GM23338 (cell line): Measurements from ENCODE around the gene MIR17HG. TPM values are rescaled to one million over a fixed set of nuclear protein-coding genes. Genes with fewer than 3 reads are reported as not detected.

Source experiments
- ATAC-seq: fragments of 200-7000 bp; cut with Tn5 transposase; 3 replicates; pipeline ENCODE4 v1.9.1; 2020
- DNase-seq: peaks from one replicate; pipeline ENCODE4 v3.0.0-alpha.2; 2015; ENCODE audit warnings: low spot score
- H2AFZ ChIP-seq: fragments of 200-600 bp; sonication (generic); 2 replicates; pipeline ENCODE4 v1.8.0; 2016; ENCODE audit warnings: antibody characterized with exemption, mild to moderate bottlenecking, moderate library complexity
- H3F3A ChIP-seq: fragments of 200-600 bp; sonication (generic); replicated peaks from 2 replicates; pipeline ENCODE4 v1.8.0; 2017; ENCODE audit warnings: antibody characterized with exemption, mixed run types, low read depth
- H3K27ac ChIP-seq: fragments of 200-600 bp; sonication (generic); 2 replicates; pipeline ENCODE4 v1.6.1; 2016; ENCODE audit warnings: low read depth
- H3K27me3 ChIP-seq: fragments of 200-600 bp; sonication (generic); 2 replicates; pipeline ENCODE4 v1.8.0; 2016; ENCODE audit warnings: mild to moderate bottlenecking, mixed run types, moderate library complexity; ENCODE audit not compliant: insufficient read depth
- H3K36me3 ChIP-seq: fragments of 200-600 bp; sonication (generic); 2 replicates; pipeline ENCODE4 v1.8.0; 2016; ENCODE audit warnings: mild to moderate bottlenecking; ENCODE audit not compliant: insufficient read depth
- H3K4me1 ChIP-seq: fragments of 200-600 bp; sonication (generic); 2 replicates; pipeline ENCODE4 v1.8.0; 2016; ENCODE audit warnings: mild to moderate bottlenecking, moderate library complexity; ENCODE audit not compliant: insufficient read depth
- H3K4me2 ChIP-seq: fragments of 200-600 bp; sonication (generic); 2 replicates; pipeline ENCODE4 v1.7.1; 2017; ENCODE audit warnings: mixed run types
- H3K4me3 ChIP-seq: fragments of 200-600 bp; sonication (generic); 2 replicates; pipeline ENCODE4 v1.6.1; 2016; ENCODE audit warnings: mixed run types
- H3K79me2 ChIP-seq: fragments of 200-600 bp; sonication (generic); replicated peaks from 2 replicates; pipeline ENCODE4 v1.8.0; 2017; ENCODE audit warnings: mild to moderate bottlenecking; ENCODE audit not compliant: insufficient read depth
- H3K9me2 ChIP-seq: fragments of 200-600 bp; sonication (generic); 2 replicates; pipeline ENCODE4 v1.8.0; 2017; ENCODE audit not compliant: insufficient read depth
- H4K20me1 ChIP-seq: fragments of 200-600 bp; sonication (generic); replicated peaks from 2 replicates; pipeline ENCODE4 v1.8.0; 2017; ENCODE audit warnings: mild to moderate bottlenecking; ENCODE audit not compliant: insufficient read depth
- H3K27ac Mint-ChIP-seq: 2 replicates; pipeline ENCODE4 v1.8.0; 2020; ENCODE audit warnings: inconsistent platforms, mild to moderate bottlenecking, moderate library complexity, mixed read lengths
- H3K27me3 Mint-ChIP-seq: 3 replicates; pipeline ENCODE4 v1.8.0; 2022; ENCODE audit warnings: low read depth, mild to moderate bottlenecking, moderate library complexity, mixed read lengths, inconsistent platforms; ENCODE audit not compliant: insufficient read depth, poor library complexity
- H3K36me3 Mint-ChIP-seq: 3 replicates; pipeline ENCODE4 v1.8.0; 2021; ENCODE audit warnings: low read depth, mild to moderate bottlenecking, inconsistent platforms, moderate library complexity, mixed read lengths
- H3K4me1 Mint-ChIP-seq: 3 replicates; pipeline ENCODE4 v1.8.0; 2020; ENCODE audit warnings: mild to moderate bottlenecking, inconsistent platforms, mixed read lengths
- H3K4me3 Mint-ChIP-seq: 3 replicates; pipeline ENCODE4 v1.8.0; 2021; ENCODE audit warnings: moderate library complexity, mild to moderate bottlenecking, inconsistent platforms, mixed read lengths
- H3K9me3 Mint-ChIP-seq: 3 replicates; pipeline ENCODE4 v1.8.0; 2020; ENCODE audit warnings: moderate library complexity, mild to moderate bottlenecking, inconsistent platforms, mixed read lengths
- CREB1 ChIP-seq: fragments of 250-450 bp; sonication (Bioruptor Pico); IDR thresholded peaks from 2 replicates; pipeline ENCODE4 v1.5.0; 2020; ENCODE audit warnings: low read depth, mild to moderate bottlenecking, moderate library complexity
- EZH2 ChIP-seq: fragments of 200-600 bp; sonication (generic); IDR thresholded peaks from one replicate; pipeline ENCODE4 v1.8.0; 2017; ENCODE audit warnings: antibody characterized with exemption, mild to moderate bottlenecking, low read depth; ENCODE audit not compliant: unreplicated experiment
- EZH2phosphoT487 ChIP-seq: fragments of 200-600 bp; sonication (generic); IDR thresholded peaks from one replicate; pipeline ENCODE4 v1.8.1; 2018; ENCODE audit warnings: antibody characterized with exemption; ENCODE audit not compliant: unreplicated experiment
- JUNB ChIP-seq: IDR thresholded peaks from one replicate; pipeline ENCODE4 v1.6.1; 2016; ENCODE audit warnings: antibody characterized with exemption; ENCODE audit not compliant: unreplicated experiment
- NANOG ChIP-seq: IDR thresholded peaks from 2 replicates; pipeline ENCODE4 v1.6.1; 2016; ENCODE audit warnings: antibody characterized with exemption, borderline replicate concordance
- POLR2AphosphoS5 ChIP-seq: IDR thresholded peaks from 2 replicates; pipeline ENCODE4 v1.6.1; 2016; ENCODE audit warnings: antibody characterized with exemption, low read depth
- STAT1 ChIP-seq: IDR thresholded peaks from one replicate; pipeline ENCODE4 v1.6.1; 2016; ENCODE audit warnings: antibody characterized with exemption; ENCODE audit not compliant: unreplicated experiment
- ZNF114 ChIP-seq: fragments of 250-450 bp; sonication (Bioruptor Pico); IDR thresholded peaks from 2 replicates; pipeline ENCODE4 v1.5.0; 2020; ENCODE audit warnings: mild to moderate bottlenecking, moderate library complexity
- ZNF331 ChIP-seq: fragments of 250-450 bp; sonication (Bioruptor Pico); IDR thresholded peaks from 2 replicates; pipeline ENCODE4 v1.5.0; 2020; ENCODE audit warnings: low read depth, mild to moderate bottlenecking, moderate library complexity
- polyA plus RNA-seq: library from polyadenylated mRNA; unstranded; fragments of >200 nt; fragmentation: Nextera tagmentation; extraction: Ambion mirVana; gene quantifications from 2 replicates; pipeline ENCODE4 v1.2.1, GENCODE V29; 2016
- total RNA-seq: library from RNA; depleted of rRNA; stranded (reverse); fragments of >200 nt; shearing (Covaris generic); gene quantifications from 2 replicates; pipeline ENCODE4 v1.2.3, GENCODE V29; 2014
- TF ChIP-seq, protein P1 (sequence below): fragments of 250-450 bp; sonication (Bioruptor Pico); IDR thresholded peaks from 2 replicates; pipeline ENCODE4 v1.5.0; 2020; ENCODE audit warnings: mild to moderate bottlenecking, moderate library complexity
- TF ChIP-seq, protein P2 (sequence below): IDR thresholded peaks from 2 replicates; pipeline ENCODE4 v1.6.1; 2016; ENCODE audit warnings: antibody characterized with exemption

MIR17HG gene
- total and polyA plus RNA-seq, 2 experiments from 2014 or later = 14.8 to 46.0 TPM

- TF ChIP-seq, protein P1, sequence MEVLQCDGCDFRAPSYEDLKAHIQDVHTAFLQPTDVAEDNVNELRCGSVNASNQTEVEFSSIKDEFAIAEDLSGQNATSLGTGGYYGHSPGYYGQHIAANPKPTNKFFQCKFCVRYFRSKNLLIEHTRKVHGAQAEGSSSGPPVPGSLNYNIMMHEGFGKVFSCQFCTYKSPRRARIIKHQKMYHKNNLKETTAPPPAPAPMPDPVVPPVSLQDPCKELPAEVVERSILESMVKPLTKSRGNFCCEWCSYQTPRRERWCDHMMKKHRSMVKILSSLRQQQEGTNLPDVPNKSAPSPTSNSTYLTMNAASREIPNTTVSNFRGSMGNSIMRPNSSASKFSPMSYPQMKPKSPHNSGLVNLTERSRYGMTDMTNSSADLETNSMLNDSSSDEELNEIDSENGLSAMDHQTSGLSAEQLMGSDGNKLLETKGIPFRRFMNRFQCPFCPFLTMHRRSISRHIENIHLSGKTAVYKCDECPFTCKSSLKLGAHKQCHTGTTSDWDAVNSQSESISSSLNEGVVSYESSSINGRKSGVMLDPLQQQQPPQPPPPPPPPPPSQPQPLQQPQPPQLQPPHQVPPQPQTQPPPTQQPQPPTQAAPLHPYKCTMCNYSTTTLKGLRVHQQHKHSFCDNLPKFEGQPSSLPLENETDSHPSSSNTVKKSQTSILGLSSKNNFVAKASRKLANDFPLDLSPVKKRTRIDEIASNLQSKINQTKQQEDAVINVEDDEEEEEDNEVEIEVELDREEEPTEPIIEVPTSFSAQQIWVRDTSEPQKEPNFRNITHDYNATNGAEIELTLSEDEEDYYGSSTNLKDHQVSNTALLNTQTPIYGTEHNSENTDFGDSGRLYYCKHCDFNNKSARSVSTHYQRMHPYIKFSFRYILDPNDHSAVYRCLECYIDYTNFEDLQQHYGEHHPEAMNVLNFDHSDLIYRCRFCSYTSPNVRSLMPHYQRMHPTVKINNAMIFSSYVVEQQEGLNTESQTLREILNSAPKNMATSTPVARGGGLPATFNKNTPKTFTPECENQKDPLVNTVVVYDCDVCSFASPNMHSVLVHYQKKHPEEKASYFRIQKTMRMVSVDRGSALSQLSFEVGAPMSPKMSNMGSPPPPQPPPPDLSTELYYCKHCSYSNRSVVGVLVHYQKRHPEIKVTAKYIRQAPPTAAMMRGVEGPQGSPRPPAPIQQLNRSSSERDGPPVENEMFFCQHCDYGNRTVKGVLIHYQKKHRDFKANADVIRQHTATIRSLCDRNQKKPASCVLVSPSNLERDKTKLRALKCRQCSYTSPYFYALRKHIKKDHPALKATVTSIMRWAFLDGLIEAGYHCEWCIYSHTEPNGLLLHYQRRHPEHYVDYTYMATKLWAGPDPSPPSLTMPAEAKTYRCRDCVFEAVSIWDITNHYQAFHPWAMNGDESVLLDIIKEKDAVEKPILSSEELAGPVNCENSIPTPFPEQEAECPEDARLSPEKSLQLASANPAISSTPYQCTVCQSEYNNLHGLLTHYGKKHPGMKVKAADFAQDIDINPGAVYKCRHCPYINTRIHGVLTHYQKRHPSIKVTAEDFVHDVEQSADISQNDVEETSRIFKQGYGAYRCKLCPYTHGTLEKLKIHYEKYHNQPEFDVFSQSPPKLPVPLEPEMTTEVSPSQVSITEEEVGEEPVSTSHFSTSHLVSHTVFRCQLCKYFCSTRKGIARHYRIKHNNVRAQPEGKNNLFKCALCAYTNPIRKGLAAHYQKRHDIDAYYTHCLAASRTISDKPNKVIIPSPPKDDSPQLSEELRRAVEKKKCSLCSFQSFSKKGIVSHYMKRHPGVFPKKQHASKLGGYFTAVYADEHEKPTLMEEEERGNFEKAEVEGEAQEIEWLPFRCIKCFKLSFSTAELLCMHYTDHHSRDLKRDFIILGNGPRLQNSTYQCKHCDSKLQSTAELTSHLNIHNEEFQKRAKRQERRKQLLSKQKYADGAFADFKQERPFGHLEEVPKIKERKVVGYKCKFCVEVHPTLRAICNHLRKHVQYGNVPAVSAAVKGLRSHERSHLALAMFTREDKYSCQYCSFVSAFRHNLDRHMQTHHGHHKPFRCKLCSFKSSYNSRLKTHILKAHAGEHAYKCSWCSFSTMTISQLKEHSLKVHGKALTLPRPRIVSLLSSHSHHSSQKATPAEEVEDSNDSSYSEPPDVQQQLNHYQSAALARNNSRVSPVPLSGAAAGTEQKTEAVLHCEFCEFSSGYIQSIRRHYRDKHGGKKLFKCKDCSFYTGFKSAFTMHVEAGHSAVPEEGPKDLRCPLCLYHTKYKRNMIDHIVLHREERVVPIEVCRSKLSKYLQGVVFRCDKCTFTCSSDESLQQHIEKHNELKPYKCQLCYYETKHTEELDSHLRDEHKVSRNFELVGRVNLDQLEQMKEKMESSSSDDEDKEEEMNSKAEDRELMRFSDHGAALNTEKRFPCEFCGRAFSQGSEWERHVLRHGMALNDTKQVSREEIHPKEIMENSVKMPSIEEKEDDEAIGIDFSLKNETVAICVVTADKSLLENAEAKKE (CRISPR knock-in tag) = no peak
- TF ChIP-seq, protein P2, sequence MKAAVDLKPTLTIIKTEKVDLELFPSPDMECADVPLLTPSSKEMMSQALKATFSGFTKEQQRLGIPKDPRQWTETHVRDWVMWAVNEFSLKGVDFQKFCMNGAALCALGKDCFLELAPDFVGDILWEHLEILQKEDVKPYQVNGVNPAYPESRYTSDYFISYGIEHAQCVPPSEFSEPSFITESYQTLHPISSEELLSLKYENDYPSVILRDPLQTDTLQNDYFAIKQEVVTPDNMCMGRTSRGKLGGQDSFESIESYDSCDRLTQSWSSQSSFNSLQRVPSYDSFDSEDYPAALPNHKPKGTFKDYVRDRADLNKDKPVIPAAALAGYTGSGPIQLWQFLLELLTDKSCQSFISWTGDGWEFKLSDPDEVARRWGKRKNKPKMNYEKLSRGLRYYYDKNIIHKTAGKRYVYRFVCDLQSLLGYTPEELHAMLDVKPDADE = no peak
Observed at GRCh38 chr13:91313581-91313980, 33.9 kb upstream of the MIR17HG start (continued).

DNA sequence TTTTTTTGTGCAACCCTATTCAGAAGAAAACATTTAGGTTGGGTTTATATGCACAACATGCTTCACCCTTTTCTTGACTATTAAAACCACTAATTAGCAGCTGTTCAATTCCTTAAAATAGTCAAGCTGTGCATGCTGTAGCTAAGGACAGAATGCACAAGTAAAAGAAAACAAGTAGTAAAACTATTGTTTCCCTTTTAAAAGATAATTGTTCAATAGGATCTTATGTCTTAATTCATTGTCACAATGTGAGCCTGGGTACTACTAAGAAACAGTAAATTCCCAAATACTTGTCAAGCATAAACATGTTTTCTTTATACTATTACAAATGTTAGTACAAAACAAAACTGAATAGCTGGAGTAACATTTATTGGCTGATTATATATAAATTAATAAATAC lies 32.6 kb upstream of the MIR17HG start:
- no peaks in the 10 kb centered on the region for H3K9me2 ChIP-seq
- Mint-ChIP-seq H3K36me3 (no peaks in the 10 kb centered on the region), H3K4me1 (peaks cover 16% of the 10 kb centered on the region), H3K27ac (no peak overlapping the region), H3K27me3 (peaks cover 3% of the 10 kb centered on the region), H3K4me3 (no peak overlapping the region), H3K9me3 (no peaks in the 10 kb centered on the region)
- H3F3A ChIP-seq = no peaks in the 10 kb centered on the region
- DNase-seq (no peak), ATAC-seq (no peak)
- H4K20me1 ChIP-seq = no peaks in the 10 kb centered on the region
- H3K27me3 ChIP-seq = no peaks in the 10 kb centered on the region
- H3K4me1 ChIP-seq = no peaks in the 10 kb centered on the region
- no peaks in the 10 kb centered on the region for H3K79me2 ChIP-seq
- H3K27ac ChIP-seq = no peak overlapping the region
- no peaks in the 10 kb centered on the region for H3K36me3 ChIP-seq
- no peak overlapping the region for H3K4me2 ChIP-seq
- H2AFZ ChIP-seq = no peak overlapping the region
- no peak overlapping the region for H3K4me3 ChIP-seq
- no peak for TF ChIP-seq STAT1
- no peak for TF ChIP-seq CREB1 (CRISPR knock-in tag)
- TF ChIP-seq, protein P2 = no peak
- TF ChIP-seq POLR2AphosphoS5 = no peak
- TF ChIP-seq ZNF114 (CRISPR knock-in tag) = no peak
- no peak for TF ChIP-seq ZNF331 (CRISPR knock-in tag)
- TF ChIP-seq NANOG = no peak
- TF ChIP-seq EZH2phosphoT487 = no peak
- TF ChIP-seq JUNB = no peak
- no peak for TF ChIP-seq EZH2
